HG03097 (cell line): ENCODE data around the gene HAPLN3.

Source experiments
- ATAC-seq: cut with Tn5 transposase; IDR thresholded peaks from one replicate; pipeline ENCODE4 v1.9.1; 2021; ENCODE audit not compliant: unreplicated experiment, low FRiP score

HAPLN3 gene

DNA sequence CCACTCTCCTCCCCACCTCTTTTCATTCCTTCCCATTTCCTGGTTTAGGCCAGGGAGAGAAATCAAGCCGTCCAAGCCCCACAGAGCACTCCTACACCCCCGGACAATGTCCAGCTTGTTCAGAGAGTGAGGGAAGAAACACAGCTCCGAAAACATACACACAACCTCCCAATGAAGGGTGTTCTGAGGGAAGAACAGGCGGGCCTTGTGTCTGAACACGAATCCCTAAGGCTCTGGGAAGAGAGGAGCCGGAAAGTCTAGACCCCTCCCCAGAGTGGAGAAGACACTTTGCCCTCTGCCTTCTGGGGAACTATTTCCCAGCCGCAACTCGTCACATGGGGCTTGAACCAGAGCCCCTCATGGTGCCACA lies 61.6 kb downstream of the HAPLN3 start:
- ATAC-seq: no peak

DNA sequence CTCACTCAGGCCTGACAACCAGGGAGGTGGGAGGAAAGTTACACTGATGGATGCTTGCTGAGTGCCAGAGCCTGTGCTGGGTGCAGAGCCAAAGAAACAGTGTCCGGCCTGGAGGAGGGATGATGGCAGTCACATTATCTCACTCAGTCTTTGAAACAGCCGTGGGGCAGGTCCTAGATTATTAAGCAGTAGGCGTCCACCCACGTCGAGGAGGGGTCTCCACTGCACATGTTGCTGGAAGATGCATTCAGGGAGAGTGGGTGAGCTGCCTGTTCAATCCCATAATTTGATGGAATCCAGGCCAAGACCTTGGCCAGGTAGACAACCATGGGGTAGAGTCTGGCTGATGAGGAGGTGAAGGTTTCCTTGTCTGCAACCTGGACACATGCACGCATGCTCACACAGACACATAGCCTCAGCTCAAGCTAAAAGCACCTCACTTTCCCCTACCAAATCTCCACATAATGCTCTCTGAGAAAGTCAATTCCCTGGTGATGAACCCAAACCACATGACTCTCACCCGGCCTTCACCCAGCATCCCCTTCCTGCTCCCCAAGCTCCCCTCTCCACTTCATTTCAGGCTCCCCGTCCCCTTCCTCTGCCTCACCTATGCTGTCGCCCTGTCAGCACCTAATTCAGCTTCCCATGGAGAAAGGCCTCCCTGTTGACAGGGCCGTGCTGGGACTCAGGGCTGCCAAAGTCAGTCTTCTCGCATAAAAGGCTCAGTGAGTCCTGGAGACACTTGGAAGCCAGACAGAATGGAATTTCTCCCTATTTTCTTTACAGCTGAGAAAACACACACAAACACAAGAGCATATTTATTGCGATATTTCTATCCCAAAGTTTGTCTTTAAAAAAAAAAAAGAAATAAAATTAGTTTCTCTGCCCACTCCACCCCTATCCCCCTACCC lies 62.3 kb downstream of the HAPLN3 start:
- no peak for ATAC-seq

DNA sequence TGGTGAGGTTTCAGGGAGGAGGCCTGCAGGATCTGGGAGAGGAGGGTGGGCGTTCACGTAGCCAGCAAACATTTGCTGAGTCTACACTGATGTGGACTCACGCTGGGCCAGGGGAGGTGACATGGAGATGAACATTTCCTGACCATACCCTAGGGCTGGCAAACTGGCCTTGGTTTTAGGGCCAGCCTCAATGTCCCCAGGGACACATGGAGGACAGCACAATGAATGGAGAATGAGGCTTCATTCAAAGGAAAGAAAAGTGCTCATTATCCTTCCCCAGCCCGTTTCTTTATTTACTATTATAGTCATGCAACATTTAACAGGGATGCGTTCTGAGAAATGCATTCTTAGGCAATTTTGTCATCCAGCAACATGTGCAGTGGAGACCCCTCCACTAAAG lies 65.3 kb downstream of the HAPLN3 start:
- no peak for ATAC-seq

DNA sequence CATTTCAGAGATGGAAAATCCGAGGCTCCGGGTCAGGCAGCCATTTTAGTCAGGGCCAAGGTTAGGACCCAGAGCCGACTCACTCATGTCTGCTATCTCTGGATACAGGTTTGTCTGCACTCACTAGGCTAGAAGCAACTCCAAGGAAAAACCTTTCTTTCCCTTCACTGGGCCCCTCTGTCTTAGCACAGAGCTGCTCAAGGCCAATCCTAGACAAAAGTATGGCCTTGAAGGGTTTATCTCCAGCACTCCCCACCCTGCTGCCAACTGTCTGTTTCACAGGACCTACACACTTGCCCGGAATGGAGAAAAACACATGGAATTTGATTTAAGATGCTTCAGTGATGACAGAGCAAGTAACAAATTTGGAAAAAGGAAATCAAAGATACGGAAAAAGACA lies 66.6 kb downstream of the HAPLN3 start:
- no peak for ATAC-seq
